ENCODE measurements around the gene TMEM50B. TPM values are rescaled to one million over a fixed set of nuclear protein-coding genes. Genes with fewer than 3 reads are reported as not detected.

The TMEM50B gene
- total RNA-seq, 3 donors from 2014 or later (not counting 1 experiment from before 2014, with no cell fraction given) = 34.5 to 42.1 (median 40.5) TPM

DNA sequence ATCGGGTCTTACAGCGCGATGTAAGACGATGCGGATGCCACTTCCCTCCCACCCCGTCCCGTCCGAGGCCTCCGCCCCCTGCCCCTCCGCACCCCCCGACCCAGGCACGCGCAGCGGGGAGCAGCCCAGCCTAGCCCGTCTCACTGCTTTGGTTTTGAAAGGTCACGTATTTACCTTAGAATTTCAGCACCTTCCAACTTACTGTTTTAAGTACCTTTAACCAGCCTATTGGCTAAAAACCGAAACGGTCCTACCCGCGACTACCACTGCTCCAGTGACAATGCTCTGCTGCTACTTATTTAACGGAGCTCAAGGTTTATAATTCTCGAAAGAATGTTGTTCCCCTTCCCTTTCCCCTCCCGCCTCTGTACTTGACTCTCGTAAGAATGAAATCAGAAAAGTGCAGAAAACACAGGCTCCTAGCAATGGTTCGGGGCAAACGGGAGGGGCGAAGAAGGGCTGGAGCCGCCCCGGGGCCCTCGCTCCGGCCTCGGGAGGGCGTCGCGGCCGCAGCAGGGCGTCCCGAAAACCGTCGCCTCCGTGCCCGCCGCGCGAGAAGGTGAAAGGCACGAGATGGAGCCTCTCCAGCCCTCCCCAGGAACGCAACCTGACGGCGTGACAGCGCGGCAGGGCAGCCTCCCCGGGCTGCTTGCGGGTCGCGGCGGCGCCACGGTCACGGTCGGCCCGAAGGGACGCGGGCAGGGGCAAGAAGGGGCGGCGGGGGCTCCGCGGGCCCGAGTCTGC lies 667 bp downstream of the TMEM50B start:
- H3K4me1 ChIP-seq (ENCODE audit: control insufficient read depth, insufficient read depth, low read length) = peaks cover 17% of the 10 kb centered on the region
- H3K36me3 ChIP-seq (ENCODE audit: control insufficient read depth, insufficient read depth, low read length) = no peaks in the 10 kb centered on the region
- Mint-ChIP-seq H3K27ac (peak overlapping the region; percentile 53 to 83), H3K36me3 (no peaks in the 10 kb centered on the region), H3K4me3 (peak overlapping the region; percentile 94), H3K9me3 (no peaks in the 10 kb centered on the region), H3K27me3 (ENCODE audit: low read depth in 2 of 2) (no peaks in the 10 kb centered on the region), H3K4me1 (peaks cover 8 to 15% of the 10 kb centered on the region in 2 donors)
- WGBS (ENCODE audit: insufficient coverage) = under 1% methylated on average over 68 of the region's 68 CpGs
- no peaks in the 10 kb centered on the region for H3K27me3 ChIP-seq (ENCODE audit: control insufficient read depth, insufficient read depth, low read length)
- H3K4me3 ChIP-seq (ENCODE audit: low read length) = peak overlapping the region; percentile 77
- no peaks in the 10 kb centered on the region for H3K9me3 ChIP-seq (ENCODE audit: control insufficient read depth, insufficient read depth, low read length)
- TF ChIP-seq CTCF (IDR thresholded peaks at IDR 0.05) = no peak
- intact Hi-C loops (cut with micrococcal nuclease) = no loop called here
- peak overlapping the region; percentile 62 for H3K27ac ChIP-seq (ENCODE audit: low read length)
- peak; percentile 3 to 21 (median 17) for ATAC-seq
- DNase-seq = peak in 1 of 2 donors; percentile 68

DNA sequence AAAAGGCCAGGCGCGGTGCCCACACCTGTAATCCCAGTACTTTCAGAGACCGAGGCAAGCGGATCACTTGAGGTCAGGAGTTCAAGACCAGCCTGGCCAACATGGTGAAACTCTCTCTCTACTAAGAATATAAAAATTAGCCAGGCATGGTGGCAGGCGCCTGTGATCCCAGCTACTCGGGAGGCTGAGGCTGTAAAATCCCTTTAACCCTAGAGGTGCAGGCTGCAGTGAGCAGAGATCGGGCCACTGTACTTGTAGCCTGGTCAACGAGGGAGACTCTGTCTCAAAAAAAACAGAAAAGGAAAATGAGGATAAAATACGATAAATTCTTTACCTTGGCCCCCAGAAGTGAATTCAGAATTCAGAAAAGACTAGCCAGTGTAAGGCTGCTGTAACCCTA lies 1.6 kb downstream of the TMEM50B start:
- Histone ChIP-seq H3K27ac (ENCODE audit: low read length) (no peak overlapping the region), H3K4me1 (ENCODE audit: control insufficient read depth, insufficient read depth, low read length) (peaks cover 17% of the 10 kb centered on the region), H3K36me3 (ENCODE audit: control insufficient read depth, insufficient read depth, low read length) (no peaks in the 10 kb centered on the region), H3K27me3 (ENCODE audit: control insufficient read depth, insufficient read depth, low read length) (no peaks in the 10 kb centered on the region), H3K9me3 (ENCODE audit: control insufficient read depth, insufficient read depth, low read length) (no peaks in the 10 kb centered on the region), H3K4me3 (ENCODE audit: low read length) (peak overlapping the region; percentile 77)
- ATAC-seq = no peak
- intact Hi-C loops (cut with micrococcal nuclease) = no loop called here
- H3K9me3 Mint-ChIP-seq = no peaks in the 10 kb centered on the region
- DNase-seq = no peak
- peaks cover 14 to 15% of the 10 kb centered on the region in 2 donors for H3K4me1 Mint-ChIP-seq
- H3K4me3 Mint-ChIP-seq = peak overlapping the region; percentile 94
- H3K27ac Mint-ChIP-seq = peak overlapping the region; percentile 53 to 83
- no peaks in the 10 kb centered on the region for H3K36me3 Mint-ChIP-seq
- H3K27me3 Mint-ChIP-seq (ENCODE audit: low read depth in 2 of 2) = no peaks in the 10 kb centered on the region
- TF ChIP-seq CTCF (IDR thresholded peaks at IDR 0.05) = no peak
- 75% methylated on average over 9 of the region's 9 CpGs for WGBS (ENCODE audit: insufficient coverage)

GRCh38 chr21:33477066-33477465 lies 2.7 kb downstream of the TMEM50B start:
- Mint-ChIP-seq H3K4me3 (peak overlapping the region; percentile 1), H3K27ac (no peak overlapping the region), H3K4me1 (peaks cover 14 to 15% of the 10 kb centered on the region in 2 donors), H3K36me3 (no peaks in the 10 kb centered on the region), H3K27me3 (ENCODE audit: low read depth in 2 of 2) (no peaks in the 10 kb centered on the region), H3K9me3 (no peaks in the 10 kb centered on the region)
- Histone ChIP-seq H3K4me3 (ENCODE audit: low read length) (no peak overlapping the region), H3K36me3 (ENCODE audit: control insufficient read depth, insufficient read depth, low read length) (no peaks in the 10 kb centered on the region), H3K4me1 (ENCODE audit: control insufficient read depth, insufficient read depth, low read length) (peaks cover 17% of the 10 kb centered on the region), H3K27me3 (ENCODE audit: control insufficient read depth, insufficient read depth, low read length) (no peaks in the 10 kb centered on the region), H3K27ac (ENCODE audit: low read length) (no peak overlapping the region), H3K9me3 (ENCODE audit: control insufficient read depth, insufficient read depth, low read length) (no peaks in the 10 kb centered on the region)
- DNase-seq = no peak
- no peak for ATAC-seq
- TF ChIP-seq CTCF (IDR thresholded peaks at IDR 0.05) = no peak
- intact Hi-C loops (cut with micrococcal nuclease) = no loop called here
- 95% methylated on average over 5 of the region's 7 CpGs for WGBS (ENCODE audit: insufficient coverage)

DNA sequence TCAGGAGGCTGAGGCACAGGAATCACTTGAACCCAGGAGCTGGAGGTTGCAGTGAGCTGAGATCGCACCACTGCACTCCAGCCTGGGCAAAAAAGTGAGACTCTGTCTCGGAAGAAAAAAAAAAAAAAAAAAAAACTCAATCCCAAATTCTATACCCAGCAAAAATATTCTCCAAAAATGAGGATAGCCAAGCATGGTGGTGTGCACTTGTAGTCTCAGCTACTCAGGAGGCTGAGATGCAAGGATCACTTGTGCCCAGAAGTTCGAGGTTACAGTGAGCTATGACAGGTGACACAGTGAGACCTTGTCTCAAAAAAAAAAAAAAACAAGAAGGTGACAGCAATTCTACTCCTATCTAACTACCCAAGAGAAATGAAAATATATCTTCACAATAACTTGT lies 6.4 kb downstream of the TMEM50B start:
- intact Hi-C loops (cut with micrococcal nuclease) = no loop called here
- DNase-seq = no peak
- H3K27ac ChIP-seq (ENCODE audit: low read length) = no peak overlapping the region
- H3K4me1 Mint-ChIP-seq = peaks cover 3 to 11% of the 10 kb centered on the region in 2 donors
- TF ChIP-seq CTCF (IDR thresholded peaks at IDR 0.05) = no peak
- H3K27me3 Mint-ChIP-seq (ENCODE audit: low read depth in 2 of 2) = no peaks in the 10 kb centered on the region
- 88% methylated on average over 2 of the region's 3 CpGs for whole genome bisulfite sequencing (ENCODE audit: insufficient coverage)
- H3K36me3 Mint-ChIP-seq = no peaks in the 10 kb centered on the region
- no peak overlapping the region for H3K27ac Mint-ChIP-seq
- H3K4me3 ChIP-seq (ENCODE audit: low read length) = no peak overlapping the region
- H3K36me3 ChIP-seq (ENCODE audit: control insufficient read depth, insufficient read depth, low read length) = no peaks in the 10 kb centered on the region
- H3K9me3 ChIP-seq (ENCODE audit: control insufficient read depth, insufficient read depth, low read length) = no peaks in the 10 kb centered on the region
- H3K4me1 ChIP-seq (ENCODE audit: control insufficient read depth, insufficient read depth, low read length) = peaks cover 4% of the 10 kb centered on the region
- no peaks in the 10 kb centered on the region for H3K9me3 Mint-ChIP-seq
- no peaks in the 10 kb centered on the region for H3K27me3 ChIP-seq (ENCODE audit: control insufficient read depth, insufficient read depth, low read length)
- H3K4me3 Mint-ChIP-seq = no peak overlapping the region
- no peak for ATAC-seq

Data from natural killer cell (primary cell).